ENCODE data around the gene RAB37.

GRCh38 chr17:74769856-74770497 lies 32.9 kb downstream of the RAB37 start:
- TF ChIP-seq NR1H2 (CRISPR knock-in tag; IDR thresholded peaks at IDR 0.05) (no peak), JUN (CRISPR knock-in tag; IDR thresholded peaks at IDR 0.05) (no peak), IRF1 (CRISPR knock-in tag; IDR thresholded peaks at IDR 0.05) (no peak), SP1 (CRISPR knock-in tag; conservative IDR thresholded peaks at IDR 0.05) (no peak), RORB (CRISPR knock-in tag; IDR thresholded peaks at IDR 0.05) (no peak), NR3C1 (CRISPR knock-in tag; conservative IDR thresholded peaks at IDR 0.05; ENCODE audit: low read depth) (no peak), ETV6 (CRISPR knock-in tag; IDR thresholded peaks at IDR 0.05) (no peak), KAT7 (CRISPR knock-in tag; IDR thresholded peaks at IDR 0.05; ENCODE audit: borderline replicate concordance) (no peak), MAX (CRISPR knock-in tag; IDR thresholded peaks at IDR 0.05) (no peak)
- TF ChIP-seq, protein P1, sequence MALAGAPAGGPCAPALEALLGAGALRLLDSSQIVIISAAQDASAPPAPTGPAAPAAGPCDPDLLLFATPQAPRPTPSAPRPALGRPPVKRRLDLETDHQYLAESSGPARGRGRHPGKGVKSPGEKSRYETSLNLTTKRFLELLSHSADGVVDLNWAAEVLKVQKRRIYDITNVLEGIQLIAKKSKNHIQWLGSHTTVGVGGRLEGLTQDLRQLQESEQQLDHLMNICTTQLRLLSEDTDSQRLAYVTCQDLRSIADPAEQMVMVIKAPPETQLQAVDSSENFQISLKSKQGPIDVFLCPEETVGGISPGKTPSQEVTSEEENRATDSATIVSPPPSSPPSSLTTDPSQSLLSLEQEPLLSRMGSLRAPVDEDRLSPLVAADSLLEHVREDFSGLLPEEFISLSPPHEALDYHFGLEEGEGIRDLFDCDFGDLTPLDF (CRISPR knock-in tag; IDR thresholded peaks at IDR 0.05) = no peak
- TF ChIP-seq, protein P2, sequence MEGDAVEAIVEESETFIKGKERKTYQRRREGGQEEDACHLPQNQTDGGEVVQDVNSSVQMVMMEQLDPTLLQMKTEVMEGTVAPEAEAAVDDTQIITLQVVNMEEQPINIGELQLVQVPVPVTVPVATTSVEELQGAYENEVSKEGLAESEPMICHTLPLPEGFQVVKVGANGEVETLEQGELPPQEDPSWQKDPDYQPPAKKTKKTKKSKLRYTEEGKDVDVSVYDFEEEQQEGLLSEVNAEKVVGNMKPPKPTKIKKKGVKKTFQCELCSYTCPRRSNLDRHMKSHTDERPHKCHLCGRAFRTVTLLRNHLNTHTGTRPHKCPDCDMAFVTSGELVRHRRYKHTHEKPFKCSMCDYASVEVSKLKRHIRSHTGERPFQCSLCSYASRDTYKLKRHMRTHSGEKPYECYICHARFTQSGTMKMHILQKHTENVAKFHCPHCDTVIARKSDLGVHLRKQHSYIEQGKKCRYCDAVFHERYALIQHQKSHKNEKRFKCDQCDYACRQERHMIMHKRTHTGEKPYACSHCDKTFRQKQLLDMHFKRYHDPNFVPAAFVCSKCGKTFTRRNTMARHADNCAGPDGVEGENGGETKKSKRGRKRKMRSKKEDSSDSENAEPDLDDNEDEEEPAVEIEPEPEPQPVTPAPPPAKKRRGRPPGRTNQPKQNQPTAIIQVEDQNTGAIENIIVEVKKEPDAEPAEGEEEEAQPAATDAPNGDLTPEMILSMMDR (IDR thresholded peaks at IDR 0.05) = no peak

All from WTC11 (cell line).